GM18511 (cell line): ENCODE results near the gene TRIO.

Experiments used
- ATAC-seq: cut with Tn5 transposase; IDR thresholded peaks from one replicate; pipeline ENCODE4 v1.9.1; 2021; ENCODE audit warnings: mild to moderate bottlenecking, moderate library complexity; ENCODE audit not compliant: unreplicated experiment

Gene TRIO

GRCh38 chr5:14122089-14122488 lies 21.1 kb upstream of the TRIO start:
- ATAC-seq, result no peak

DNA sequence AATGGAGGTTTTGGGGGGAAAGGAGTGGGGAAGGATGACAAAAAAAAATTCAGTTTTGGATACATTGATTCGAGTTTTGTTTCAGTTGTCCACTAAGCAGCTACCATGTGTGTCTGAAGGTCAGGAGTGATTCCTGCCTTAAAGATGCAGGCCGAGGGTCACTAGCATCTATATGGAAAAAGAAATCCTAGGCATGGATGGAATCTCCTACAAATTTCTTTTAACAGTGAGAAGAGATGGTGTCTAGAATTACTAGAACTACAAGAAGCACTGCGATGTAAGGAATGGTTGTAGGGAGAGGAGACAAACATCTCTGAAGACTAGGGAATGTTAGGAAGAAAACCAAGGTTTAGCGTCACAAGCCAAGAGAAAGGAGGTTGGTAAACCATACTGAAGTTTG lies 19.6 kb upstream of the TRIO start:
- ATAC-seq, result no peak

GRCh38 chr5:14123974-14124482 lies 19.1 kb upstream of the TRIO start:
- no peak for ATAC-seq

GRCh38 chr5:14125262-14125661 lies 17.9 kb upstream of the TRIO start:
- no peak for ATAC-seq

DNA sequence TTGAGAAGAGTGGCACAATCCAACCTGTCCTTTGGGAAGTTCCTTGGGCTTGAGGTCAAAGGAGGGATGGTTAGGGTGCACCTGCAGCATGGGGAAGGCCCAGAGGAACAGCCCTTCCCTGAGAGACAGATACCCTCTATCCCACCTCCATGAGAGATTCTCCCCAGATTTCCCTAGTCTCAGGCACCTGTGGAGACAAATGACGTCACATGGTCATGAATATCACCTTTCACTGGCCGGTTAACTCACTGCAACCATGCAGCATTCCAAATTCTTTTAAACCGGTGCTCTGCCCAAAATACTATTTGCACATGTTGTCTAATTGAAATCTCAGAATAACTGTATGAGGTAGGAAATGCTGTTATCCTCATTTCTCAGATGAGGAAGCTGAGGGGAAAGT lies 15.6 kb upstream of the TRIO start:
- no peak for ATAC-seq

DNA sequence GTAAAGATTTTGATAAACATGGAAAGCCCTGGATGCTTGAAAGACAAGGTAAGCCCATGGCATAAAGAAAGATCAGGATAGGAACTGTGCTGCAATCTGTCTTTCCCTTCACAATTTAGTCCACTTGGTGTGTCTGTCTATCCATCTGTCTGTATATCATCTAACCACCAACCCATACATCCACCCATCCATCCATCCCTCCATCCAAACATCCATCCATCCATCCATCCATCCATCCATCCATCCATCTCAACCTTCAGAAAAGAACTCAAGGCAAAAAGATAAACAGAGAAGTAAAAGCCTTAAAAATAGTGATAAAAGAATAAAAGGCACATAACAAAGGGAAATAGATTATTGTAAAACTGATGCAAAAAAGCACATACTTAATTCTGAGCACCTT lies 15.1 kb upstream of the TRIO start:
- ATAC-seq, result no peak

DNA sequence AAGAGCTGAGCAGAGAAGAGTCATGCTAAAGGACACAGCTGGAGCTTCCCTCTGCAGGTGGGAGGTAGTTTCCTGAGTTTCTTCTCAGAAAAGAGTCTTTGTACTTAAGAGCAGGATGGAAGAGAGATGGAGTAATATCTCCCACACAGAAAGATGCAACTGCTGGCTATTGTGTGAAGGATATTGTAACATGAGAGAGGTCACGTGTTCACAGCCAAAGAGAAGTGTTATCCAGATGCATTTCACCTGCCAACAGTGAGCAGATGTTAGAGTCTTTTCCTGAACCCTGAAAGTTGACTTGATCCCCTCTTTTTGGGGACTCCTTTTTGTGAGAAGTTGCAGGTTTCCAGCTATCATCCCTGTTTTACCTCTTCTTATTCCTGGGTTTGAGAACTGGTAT lies 14.0 kb upstream of the TRIO start:
- ATAC-seq, result no peak

DNA sequence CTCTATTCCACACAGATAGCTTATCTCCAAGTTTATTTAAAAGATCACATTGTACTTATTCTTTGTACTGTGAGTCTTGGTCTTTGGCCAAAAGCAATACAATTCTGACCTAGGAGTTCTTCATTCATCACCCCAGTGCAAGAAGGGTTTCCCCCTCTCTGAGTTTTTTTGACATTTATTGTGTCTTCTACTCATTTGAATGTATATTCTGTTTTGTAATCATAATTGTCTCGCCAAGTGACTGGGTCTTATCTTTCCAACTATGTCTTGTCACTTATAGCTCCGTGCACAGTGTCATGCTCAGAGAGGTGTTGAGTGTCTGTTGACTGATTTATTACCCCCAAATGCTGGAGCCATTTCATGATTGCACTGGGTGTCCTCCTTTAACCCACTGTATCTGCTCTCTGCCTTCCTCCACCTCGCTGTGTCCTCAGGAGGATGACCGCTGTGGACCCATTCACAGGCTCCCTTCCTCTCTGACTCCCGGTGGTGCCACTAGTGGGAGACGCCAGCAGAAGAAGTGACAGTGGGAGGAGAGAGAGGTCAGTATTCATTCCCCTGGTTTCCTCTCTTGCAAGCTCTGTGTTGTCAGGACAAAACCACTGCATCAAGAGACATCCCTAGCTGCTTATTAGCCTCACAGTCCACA lies 11.2 kb upstream of the TRIO start:
- ATAC-seq, result no peak

GRCh38 chr5:14133394-14133793 lies 9.7 kb upstream of the TRIO start:
- no peak for ATAC-seq

DNA sequence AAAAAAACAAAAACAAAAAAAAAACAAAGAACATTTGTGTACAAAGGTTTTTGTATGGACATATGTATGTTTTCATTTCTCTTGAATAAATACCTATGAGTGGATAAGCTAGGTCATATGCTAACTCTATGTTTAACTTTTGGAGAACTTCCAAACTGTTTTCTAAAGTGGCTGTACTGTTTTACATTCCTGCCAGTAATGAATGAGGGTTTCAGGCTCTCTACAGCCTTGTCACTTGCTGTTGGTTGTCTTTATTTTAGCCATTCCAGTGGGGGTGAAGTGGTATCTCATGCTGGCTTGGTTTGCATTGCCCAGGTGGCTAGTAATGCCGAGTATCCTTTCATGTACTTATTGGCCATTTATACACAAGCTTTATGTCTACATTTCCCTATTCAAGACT lies 9.1 kb upstream of the TRIO start:
- no peak for ATAC-seq

GRCh38 chr5:14134771-14135170 lies 8.4 kb upstream of the TRIO start:
- no peak for ATAC-seq

DNA sequence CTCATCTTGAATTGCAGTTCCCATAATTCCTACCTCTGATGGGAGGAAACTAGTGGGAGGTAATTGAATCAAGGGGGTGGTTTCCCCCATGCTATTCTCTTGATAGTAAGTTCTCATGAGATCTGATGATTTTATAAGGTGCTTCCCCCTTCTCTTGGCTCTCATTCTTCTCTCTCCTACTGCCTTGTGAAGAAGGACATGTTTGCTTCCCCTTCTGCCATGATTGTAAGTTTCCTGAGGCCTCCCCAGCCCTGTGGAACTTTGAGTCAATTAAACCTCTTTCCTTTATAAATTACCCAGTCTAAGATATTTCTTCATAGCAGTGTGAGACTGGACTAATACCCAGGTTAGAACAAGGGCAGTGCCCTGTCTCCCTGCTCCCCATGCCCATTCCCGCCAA lies 7.5 kb upstream of the TRIO start:
- no peak for ATAC-seq

GRCh38 chr5:14136228-14136627 lies 6.9 kb upstream of the TRIO start:
- no peak for ATAC-seq

GRCh38 chr5:14138608-14139540 lies 4.3 kb upstream of the TRIO start:
- no peak for ATAC-seq

GRCh38 chr5:14141764-14142163 lies 1.4 kb upstream of the TRIO start:
- no peak for ATAC-seq

- ATAC-seq, result peak; percentile 3
Observed at GRCh38 chr5:14142202-14142826, 828 bp upstream of the TRIO start.

DNA sequence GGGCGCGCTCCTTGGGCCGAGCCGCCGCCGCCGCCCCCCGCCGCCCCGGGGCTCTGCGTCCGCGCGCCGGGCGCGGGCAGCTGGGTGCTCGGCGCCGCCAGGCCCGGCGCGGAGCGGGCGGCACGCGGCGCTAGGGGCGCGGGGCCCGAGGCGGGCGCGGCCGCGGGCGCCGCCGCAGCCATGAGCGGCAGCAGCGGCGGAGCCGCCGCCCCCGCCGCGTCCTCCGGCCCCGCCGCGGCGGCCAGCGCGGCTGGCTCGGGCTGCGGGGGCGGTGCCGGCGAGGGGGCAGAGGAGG lies 351 bp downstream of the TRIO start:
- peak; percentile 7 for ATAC-seq

DNA sequence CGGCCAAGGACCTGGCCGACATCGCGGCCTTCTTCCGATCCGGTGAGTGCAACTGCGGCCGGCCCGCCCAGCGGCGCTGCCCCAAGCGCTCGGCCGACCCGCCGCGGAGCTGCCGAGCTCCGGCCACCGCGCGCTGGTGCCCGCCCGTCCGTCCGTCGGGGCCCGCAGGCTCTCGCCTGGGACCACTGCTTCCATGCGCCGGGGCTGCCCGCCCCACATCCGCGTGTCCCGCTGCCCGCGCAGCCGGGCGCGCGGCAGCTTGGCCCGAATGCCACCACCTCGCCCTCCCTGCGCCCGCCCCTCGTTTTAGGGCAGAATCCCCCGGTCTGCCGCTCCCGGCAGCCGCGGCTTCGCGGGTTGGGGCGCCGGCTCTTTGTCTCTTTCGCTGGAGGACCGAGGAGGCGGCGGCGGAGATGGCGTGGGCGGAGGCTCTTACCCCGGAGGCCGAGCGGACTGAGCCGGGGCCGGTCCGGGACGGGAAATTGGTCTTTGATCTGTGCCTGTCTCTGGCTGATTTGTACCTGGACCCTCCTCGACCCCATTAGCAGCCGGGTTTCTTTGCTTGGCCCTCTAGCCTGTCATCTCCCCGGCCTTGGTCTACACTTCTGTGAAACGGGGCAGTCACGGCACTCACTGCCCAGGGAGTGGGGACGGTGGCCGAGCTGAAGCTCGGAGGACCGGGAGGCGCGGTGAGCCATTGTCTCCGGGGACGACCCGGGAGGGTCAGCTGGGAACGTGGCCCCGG lies 871 bp downstream of the TRIO start:
- peak; percentile 12 for ATAC-seq

GRCh38 chr5:14144586-14145434 lies 1.7 kb downstream of the TRIO start:
- ATAC-seq, result peak; percentile 64
